Activated T-helper 2 cell treated with anti-CD3 and anti-CD28 coated beads, Interferon-gamma antibody, Interleukin-2, Interleukin-4, amounts not matched to agents 10 μg/mL and 5 μg/mL and 100 μg/mL, durations not matched to agents 14 hours and 24 hours and 36 hours (primary cell): ENCODE results near the gene PRICKLE2. TPM values are rescaled to one million over a fixed set of nuclear protein-coding genes. Genes with fewer than 3 reads are reported as not detected.

Experiments used
- DNase-seq: peaks from one replicate; pipeline ENCODE4 v3.0.0; 2021; ENCODE audit warnings: low spot score
- H3K27ac Mint-ChIP-seq: one replicate; pipeline ENCODE4 v1.8.0; 2021; ENCODE audit warnings: mixed read lengths
- H3K27me3 Mint-ChIP-seq: one replicate; pipeline ENCODE4 v1.8.0; 2021; ENCODE audit warnings: low read depth, mixed read lengths
- H3K36me3 Mint-ChIP-seq: one replicate; pipeline ENCODE4 v1.8.0; 2021; ENCODE audit warnings: low read depth, mixed read lengths
- H3K4me1 Mint-ChIP-seq: one replicate; pipeline ENCODE4 v1.8.0; 2021; ENCODE audit warnings: low read depth, mixed read lengths
- H3K4me3 Mint-ChIP-seq: one replicate; pipeline ENCODE4 v1.8.0; 2021; ENCODE audit warnings: low read depth, mild to moderate bottlenecking, moderate library complexity, mixed read lengths
- H3K9me3 Mint-ChIP-seq: one replicate; pipeline ENCODE4 v1.8.0; 2021; ENCODE audit warnings: mixed read lengths
- intact Hi-C: fragments of 100-400 bp; cut with micrococcal nuclease; formaldehyde crosslinking; loops from one replicate; pipeline ENCODE4 v1.15.1; 2023
- total RNA-seq: library from RNA; stranded (reverse); gene quantifications from 2 replicates; pipeline ENCODE4 v1.2.3, GENCODE V29; 2022

Gene PRICKLE2
- total RNA-seq, 1 donor from 2014 or later = not detected

GRCh38 chr3:64188810-64189560, 36.3 kb downstream of the PRICKLE2 start:
- intact Hi-C loops = no loop called here
- Mint-ChIP-seq H3K4me1 (no peaks in the 10 kb centered on the region), H3K36me3 (no peaks in the 10 kb centered on the region), H3K4me3 (no peak overlapping the region), H3K27ac (no peak overlapping the region), H3K27me3 (peaks cover 1% of the 10 kb centered on the region), H3K9me3 (peaks cover 4% of the 10 kb centered on the region)
- no peak for DNase-seq

- intact Hi-C loops = no loop called here
- Mint-ChIP-seq H3K36me3 (no peaks in the 10 kb centered on the region), H3K4me1 (no peaks in the 10 kb centered on the region), H3K27ac (no peak overlapping the region), H3K4me3 (no peak overlapping the region), H3K27me3 (peaks cover 1% of the 10 kb centered on the region), H3K9me3 (no peaks in the 10 kb centered on the region)
- DNase-seq = no peak
Observed at GRCh38 chr3:64187065-64187959, 38.0 kb downstream of the PRICKLE2 start.

GRCh38 chr3:64186667-64187064, 38.6 kb downstream of the PRICKLE2 start:
- no peak overlapping the region for H3K4me3 Mint-ChIP-seq
- DNase-seq = no peak
- H3K9me3 Mint-ChIP-seq = no peaks in the 10 kb centered on the region
- intact Hi-C loops = no loop called here
- H3K36me3 Mint-ChIP-seq = no peaks in the 10 kb centered on the region
- no peak overlapping the region for H3K27ac Mint-ChIP-seq
- no peaks in the 10 kb centered on the region for H3K4me1 Mint-ChIP-seq
- H3K27me3 Mint-ChIP-seq = peaks cover 1% of the 10 kb centered on the region

- H3K9me3 Mint-ChIP-seq = no peaks in the 10 kb centered on the region
- no peaks in the 10 kb centered on the region for H3K36me3 Mint-ChIP-seq
- H3K27me3 Mint-ChIP-seq = peaks cover 1% of the 10 kb centered on the region
- no peak for DNase-seq
- no peak overlapping the region for H3K4me3 Mint-ChIP-seq
- no peaks in the 10 kb centered on the region for H3K4me1 Mint-ChIP-seq
- H3K27ac Mint-ChIP-seq = no peak overlapping the region
- intact Hi-C loops = no loop called here
Observed at GRCh38 chr3:64185436-64185835, 39.8 kb downstream of the PRICKLE2 start.

GRCh38 chr3:64184621-64185020, 40.6 kb downstream of the PRICKLE2 start:
- intact Hi-C loops = no loop called here
- no peak for DNase-seq
- no peaks in the 10 kb centered on the region for H3K4me1 Mint-ChIP-seq
- peaks cover 1% of the 10 kb centered on the region for H3K27me3 Mint-ChIP-seq
- no peaks in the 10 kb centered on the region for H3K9me3 Mint-ChIP-seq
- no peaks in the 10 kb centered on the region for H3K36me3 Mint-ChIP-seq
- H3K4me3 Mint-ChIP-seq = no peak overlapping the region
- no peak overlapping the region for H3K27ac Mint-ChIP-seq

GRCh38 chr3:64179860-64180259, 45.4 kb downstream of the PRICKLE2 start:
- H3K4me1 Mint-ChIP-seq = no peaks in the 10 kb centered on the region
- no peak for DNase-seq
- no peaks in the 10 kb centered on the region for H3K9me3 Mint-ChIP-seq
- no peaks in the 10 kb centered on the region for H3K36me3 Mint-ChIP-seq
- no peak overlapping the region for H3K4me3 Mint-ChIP-seq
- no peak overlapping the region for H3K27ac Mint-ChIP-seq
- intact Hi-C loops = no loop called here
- peaks cover 1% of the 10 kb centered on the region for H3K27me3 Mint-ChIP-seq

GRCh38 chr3:64179249-64179648, 46.0 kb downstream of the PRICKLE2 start:
- Mint-ChIP-seq H3K36me3 (no peaks in the 10 kb centered on the region), H3K27ac (no peak overlapping the region), H3K4me3 (no peak overlapping the region), H3K27me3 (no peaks in the 10 kb centered on the region), H3K9me3 (no peaks in the 10 kb centered on the region), H3K4me1 (no peaks in the 10 kb centered on the region)
- intact Hi-C loops = no loop called here
- DNase-seq = no peak

- H3K27ac Mint-ChIP-seq = no peak overlapping the region
- no peaks in the 10 kb centered on the region for H3K4me1 Mint-ChIP-seq
- peaks cover 3% of the 10 kb centered on the region for H3K27me3 Mint-ChIP-seq
- no peak overlapping the region for H3K4me3 Mint-ChIP-seq
- no peaks in the 10 kb centered on the region for H3K9me3 Mint-ChIP-seq
- H3K36me3 Mint-ChIP-seq = no peaks in the 10 kb centered on the region
- no peak for DNase-seq
- intact Hi-C loops = no loop called here
Observed at GRCh38 chr3:64178419-64178818, 46.8 kb downstream of the PRICKLE2 start.

- no peak overlapping the region for H3K27ac Mint-ChIP-seq
- no peak for DNase-seq
- no peaks in the 10 kb centered on the region for H3K9me3 Mint-ChIP-seq
- peaks cover 3% of the 10 kb centered on the region for H3K27me3 Mint-ChIP-seq
- no peaks in the 10 kb centered on the region for H3K4me1 Mint-ChIP-seq
- no peaks in the 10 kb centered on the region for H3K36me3 Mint-ChIP-seq
- no peak overlapping the region for H3K4me3 Mint-ChIP-seq
- intact Hi-C loops = no loop called here
Observed at GRCh38 chr3:64176461-64176996, 48.7 kb downstream of the PRICKLE2 start.

- DNase-seq = no peak
- Mint-ChIP-seq H3K4me3 (no peak overlapping the region), H3K4me1 (no peaks in the 10 kb centered on the region), H3K27me3 (peaks cover 3% of the 10 kb centered on the region), H3K36me3 (no peaks in the 10 kb centered on the region), H3K27ac (no peak overlapping the region), H3K9me3 (no peaks in the 10 kb centered on the region)
- intact Hi-C loops = no loop called here
Observed at GRCh38 chr3:64174328-64174727, 50.9 kb downstream of the PRICKLE2 start.

GRCh38 chr3:64173563-64173962, 51.7 kb downstream of the PRICKLE2 start:
- no peak overlapping the region for H3K27ac Mint-ChIP-seq
- no peaks in the 10 kb centered on the region for H3K4me1 Mint-ChIP-seq
- no peak overlapping the region for H3K4me3 Mint-ChIP-seq
- intact Hi-C loops = no loop called here
- H3K27me3 Mint-ChIP-seq = peaks cover 3% of the 10 kb centered on the region
- no peaks in the 10 kb centered on the region for H3K9me3 Mint-ChIP-seq
- H3K36me3 Mint-ChIP-seq = no peaks in the 10 kb centered on the region
- no peak for DNase-seq

- Mint-ChIP-seq H3K27ac (no peak overlapping the region), H3K9me3 (no peaks in the 10 kb centered on the region), H3K27me3 (peaks cover 3% of the 10 kb centered on the region), H3K4me1 (no peaks in the 10 kb centered on the region), H3K4me3 (no peak overlapping the region), H3K36me3 (no peaks in the 10 kb centered on the region)
- intact Hi-C loops = no loop called here
- DNase-seq = no peak
Observed at GRCh38 chr3:64170270-64170669, 55.0 kb downstream of the PRICKLE2 start.

GRCh38 chr3:64167868-64168267, 57.4 kb downstream of the PRICKLE2 start:
- Mint-ChIP-seq H3K4me3 (no peak overlapping the region), H3K36me3 (no peaks in the 10 kb centered on the region), H3K9me3 (no peaks in the 10 kb centered on the region), H3K4me1 (no peaks in the 10 kb centered on the region), H3K27ac (no peak overlapping the region), H3K27me3 (no peaks in the 10 kb centered on the region)
- no peak for DNase-seq
- intact Hi-C loops = no loop called here
